GM12892 (cell line): Measurements from ENCODE around the gene GTPBP10.

Experiments
- DNase-seq: peaks from one replicate; pipeline ENCODE4 v3.0.0; 2011; ENCODE audit not compliant: insufficient read length
- FAIRE-seq: peaks from 2 replicates; lab custom pipeline; 2011; peaks lifted over from hg19 to GRCh38; lab: Jason Lieb, UNC
- POLR2A ChIP-seq: IDR thresholded peaks from 2 replicates; pipeline ENCODE4 v1.6.1; 2011; ENCODE audit warnings: low read depth, low read length, control low read depth
- POLR2AphosphoS5 ChIP-seq: IDR thresholded peaks from 2 replicates; pipeline ENCODE4 v1.6.1; 2011; ENCODE audit warnings: low read depth, low read length, control low read depth
- TAF1 ChIP-seq: IDR thresholded peaks from 2 replicates; pipeline ENCODE4 v1.6.1; 2011; ENCODE audit warnings: low read depth, mild to moderate bottlenecking, control low read depth, low read length, borderline replicate concordance

Gene GTPBP10

DNA sequence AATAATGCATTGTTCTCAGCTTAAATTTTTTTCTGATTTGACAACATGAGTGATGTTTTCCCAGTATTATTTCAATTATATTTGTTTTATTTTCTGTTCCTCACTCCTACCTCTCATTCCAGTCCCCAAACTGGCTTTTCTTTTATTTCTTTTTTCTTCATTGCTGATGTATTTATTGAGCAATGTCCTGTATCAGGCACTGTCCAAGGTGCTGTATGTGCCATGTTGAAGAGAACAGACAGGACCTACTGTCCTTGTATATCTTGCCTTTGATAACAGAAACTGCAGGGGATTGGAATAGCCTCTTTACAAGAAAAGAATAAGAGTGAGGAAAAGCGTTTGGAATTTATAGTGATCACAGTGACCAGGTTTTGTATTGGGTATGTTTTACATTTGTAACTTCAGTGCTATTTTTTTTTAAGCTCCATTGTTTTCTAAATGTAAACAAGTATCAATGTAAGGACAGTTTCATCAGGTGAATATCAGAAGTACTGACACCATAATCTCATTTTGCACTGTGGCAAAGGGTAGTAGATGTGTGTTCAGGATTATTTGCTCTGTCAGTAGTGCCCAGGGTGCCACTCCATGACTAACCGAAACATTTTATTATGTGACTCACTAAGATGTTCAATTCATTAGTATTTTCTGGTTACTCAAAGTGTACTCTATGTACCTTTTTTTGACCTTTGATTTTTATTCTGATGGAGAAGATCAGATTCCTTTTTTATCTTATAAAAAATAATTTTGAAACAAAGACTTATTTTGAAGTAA is 41.1 kb downstream of the GTPBP10 start:
- FAIRE-seq (no peak), DNase-seq (no peak)
- no peak for TF ChIP-seq TAF1

DNA sequence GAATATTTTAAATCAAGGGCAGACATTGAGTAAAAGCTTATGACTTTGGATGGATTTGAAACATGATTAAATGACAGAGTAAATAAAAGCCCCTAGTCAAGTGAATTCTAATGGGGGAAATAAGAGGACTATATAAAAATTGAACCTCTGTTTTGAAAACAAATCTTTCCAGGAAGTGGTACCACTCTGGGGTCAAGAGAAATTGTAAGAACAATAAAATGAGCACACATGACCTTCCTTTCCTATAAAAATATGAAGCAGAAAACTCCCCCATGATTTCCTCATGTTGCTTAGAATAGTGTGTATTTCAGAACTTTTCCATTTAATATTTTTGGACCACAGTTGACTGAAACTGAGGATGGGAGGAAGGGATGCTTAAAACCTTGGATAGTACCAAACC is 44.4 kb downstream of the GTPBP10 start:
- DNase-seq (no peak), FAIRE-seq (no peak)
- no peak for TF ChIP-seq POLR2A
- no peak for TF ChIP-seq TAF1
- no peak for TF ChIP-seq POLR2AphosphoS5

DNA sequence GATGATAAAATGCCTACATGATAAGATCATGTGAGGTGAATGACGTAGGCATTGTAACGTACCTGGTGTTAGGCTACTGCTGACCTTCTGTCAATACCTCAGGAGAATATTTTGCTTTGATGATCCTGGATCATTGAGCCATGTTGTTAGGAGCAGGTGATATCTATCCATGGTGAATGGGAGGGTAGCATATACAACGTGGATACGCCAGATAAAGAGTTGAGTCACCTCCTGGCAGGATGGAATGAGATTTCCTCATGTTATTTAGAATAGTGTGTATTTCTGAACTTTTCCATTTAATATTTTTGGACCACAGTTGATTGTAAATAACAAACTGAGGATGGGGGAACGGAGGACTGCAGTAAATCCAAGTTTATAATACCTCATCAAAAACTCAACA is 45.0 kb downstream of the GTPBP10 start:
- no peak for TF ChIP-seq POLR2A
- no peak for TF ChIP-seq POLR2AphosphoS5
- no peak for TF ChIP-seq TAF1
- DNase-seq: no peak
- FAIRE-seq: no peak

DNA sequence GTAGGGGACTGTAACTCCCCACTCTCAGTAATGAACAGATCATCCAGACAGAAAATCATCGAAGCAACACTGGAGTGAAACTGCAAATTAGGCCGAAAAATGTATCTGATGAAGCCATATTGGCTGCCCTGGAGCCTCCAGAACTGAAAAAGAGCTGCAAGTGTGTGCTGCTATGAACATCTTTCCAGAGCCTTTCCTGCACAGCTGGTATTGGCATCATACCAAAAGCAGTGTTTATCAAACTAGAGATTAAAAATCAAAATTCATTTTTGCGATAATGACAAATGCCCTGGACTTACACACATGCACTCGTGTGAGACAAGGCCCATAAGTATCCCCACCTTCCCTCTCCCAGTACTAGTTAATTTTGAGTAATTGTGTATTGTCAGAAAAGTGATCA is 49.9 kb downstream of the GTPBP10 start:
- FAIRE-seq (no peak), DNase-seq (no peak)
- no peak for TF ChIP-seq POLR2A
- TF ChIP-seq POLR2AphosphoS5: no peak
- no peak for TF ChIP-seq TAF1

DNA sequence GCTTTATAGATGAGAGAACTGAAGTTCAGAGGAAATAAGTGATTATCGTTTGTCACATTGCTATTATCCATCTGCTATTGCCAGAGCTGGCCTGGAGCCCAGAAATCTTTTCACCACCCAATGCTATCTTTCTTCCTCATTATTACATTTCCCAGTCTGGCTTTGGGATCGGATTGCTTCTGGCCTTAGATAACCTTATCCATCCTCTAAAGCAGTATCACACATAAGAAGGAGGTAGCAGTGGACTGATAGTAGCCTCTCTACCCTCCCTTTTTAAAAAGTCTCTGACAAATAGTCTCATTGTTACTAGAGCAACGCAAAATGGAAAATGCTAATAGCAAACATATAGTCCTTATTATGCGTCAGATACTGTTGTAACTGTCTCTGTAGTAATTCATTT is 55.5 kb downstream of the GTPBP10 start:
- TF ChIP-seq POLR2A (no peak), POLR2AphosphoS5 (no peak), TAF1 (no peak)
- DNase-seq: no peak
- no peak for FAIRE-seq

DNA sequence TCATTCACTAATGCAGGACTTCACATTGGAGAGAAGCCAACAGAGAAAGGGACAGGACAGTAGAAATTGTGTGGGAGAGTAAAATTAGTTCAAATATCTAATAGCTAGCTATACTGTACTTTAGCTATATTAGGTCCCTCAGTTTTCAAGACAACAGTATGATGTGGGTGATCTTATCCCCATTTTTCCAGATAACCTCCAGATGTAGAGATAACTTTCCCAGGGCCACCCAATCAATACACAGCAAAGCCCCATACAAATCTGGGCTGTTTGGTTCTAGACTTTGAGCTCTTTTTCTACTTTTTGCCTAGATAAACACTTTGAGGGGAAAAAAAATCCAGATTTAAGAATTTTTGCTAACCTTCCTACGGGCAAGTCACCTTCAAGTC is 56.3 kb downstream of the GTPBP10 start:
- no peak for TF ChIP-seq TAF1
- TF ChIP-seq POLR2A: no peak
- no peak for TF ChIP-seq POLR2AphosphoS5
- DNase-seq (no peak), FAIRE-seq (no peak)

DNA sequence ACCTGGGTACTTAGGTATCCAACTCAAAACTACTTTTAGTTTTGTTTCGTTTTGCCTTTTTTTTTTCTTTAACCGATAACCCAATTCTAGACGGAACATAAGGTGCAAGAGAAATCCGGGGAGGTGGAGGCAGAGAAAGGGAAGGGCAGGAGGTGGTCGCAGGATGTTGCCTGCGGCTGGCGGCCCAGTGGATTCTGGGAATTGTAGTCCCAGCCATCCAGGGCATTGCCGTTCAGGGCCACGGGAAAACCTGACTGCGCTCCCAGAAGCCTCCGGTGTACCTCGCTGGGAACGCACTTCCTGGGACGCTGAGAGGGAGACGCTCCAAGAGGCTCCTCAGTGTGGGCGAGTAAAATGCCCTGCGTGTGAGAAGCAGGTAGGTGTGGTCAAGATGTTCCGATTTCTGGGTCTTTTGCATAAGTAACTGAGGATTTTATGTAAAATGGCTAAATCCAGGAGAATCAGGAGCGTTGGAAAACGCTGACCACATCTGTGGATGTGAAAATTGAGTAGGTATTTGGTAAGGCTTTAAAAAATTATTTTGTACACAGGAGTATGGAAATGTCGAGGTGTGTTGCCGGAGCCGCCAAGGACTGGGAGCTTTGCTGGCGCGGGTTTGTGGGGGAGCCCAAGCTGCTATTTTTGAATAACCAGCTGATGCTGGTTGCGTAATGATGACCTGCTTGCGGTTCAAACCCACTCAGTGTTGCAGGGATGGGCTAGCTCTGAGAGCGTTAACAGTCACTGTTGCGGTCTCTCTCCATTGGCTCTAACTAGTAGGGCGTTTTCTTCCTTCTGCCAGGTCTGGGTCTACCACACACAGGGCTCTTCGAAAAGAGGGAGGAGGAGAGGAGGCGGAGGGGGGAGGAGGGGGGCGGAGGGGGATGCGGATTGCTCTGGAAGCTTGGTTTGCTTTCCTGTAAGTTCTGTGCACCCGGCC is 56.9 kb downstream of the GTPBP10 start, which contains the start of gene CLDN12:
CLDN12 (plus strand) TSS at position 288 of the 940 bp plus-strand sequence. CDS start 9,216 bp downstream, outside the sequence.
- DNase-seq (peak; percentile 31), FAIRE-seq (peak; percentile 93)
- TF ChIP-seq TAF1 (peak; percentile 46; the same call in 1 of the 2 replicates), POLR2A (peak; percentile 62), POLR2AphosphoS5 (peak; percentile 57; the same call in 1 of the 2 replicates)

DNA sequence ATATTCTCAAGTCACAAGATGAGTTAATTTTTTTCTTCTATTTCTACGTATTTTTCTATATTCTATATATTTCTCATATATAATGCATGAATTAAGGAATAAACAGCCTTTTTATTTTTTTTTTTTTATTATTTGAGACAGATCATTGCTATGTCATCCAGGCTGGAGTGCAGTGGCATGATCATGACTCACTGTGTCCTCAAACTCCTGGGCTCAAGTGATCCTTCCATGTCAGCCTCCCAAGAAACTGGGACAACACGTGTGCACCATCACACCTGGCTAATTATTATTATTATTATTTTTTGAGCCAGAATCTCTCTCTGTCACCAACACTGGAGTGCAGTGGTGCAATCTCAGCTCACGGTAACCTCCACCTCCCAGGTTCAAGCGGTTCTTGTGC is 58.3 kb downstream of the GTPBP10 start:
- DNase-seq: no peak
- no peak for FAIRE-seq
- no peak for TF ChIP-seq POLR2A
- TF ChIP-seq POLR2AphosphoS5: no peak
- TF ChIP-seq TAF1: no peak

DNA sequence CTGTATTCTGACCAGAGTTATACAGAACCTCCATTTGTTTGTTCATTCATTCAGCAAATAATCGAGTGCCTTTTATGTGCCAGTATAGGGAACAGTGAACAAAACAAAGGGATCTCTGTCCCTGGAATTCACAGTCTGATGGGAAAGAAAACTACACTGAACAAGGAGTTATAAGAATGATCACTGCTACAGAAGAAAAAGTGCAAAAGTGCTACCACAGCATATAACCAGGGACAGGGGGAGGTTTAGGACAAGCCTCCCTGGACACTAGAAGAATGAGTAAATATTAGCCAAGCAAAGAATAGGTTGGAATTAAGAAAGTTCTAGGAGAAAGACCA is 60.9 kb downstream of the GTPBP10 start:
- DNase-seq: no peak

DNA sequence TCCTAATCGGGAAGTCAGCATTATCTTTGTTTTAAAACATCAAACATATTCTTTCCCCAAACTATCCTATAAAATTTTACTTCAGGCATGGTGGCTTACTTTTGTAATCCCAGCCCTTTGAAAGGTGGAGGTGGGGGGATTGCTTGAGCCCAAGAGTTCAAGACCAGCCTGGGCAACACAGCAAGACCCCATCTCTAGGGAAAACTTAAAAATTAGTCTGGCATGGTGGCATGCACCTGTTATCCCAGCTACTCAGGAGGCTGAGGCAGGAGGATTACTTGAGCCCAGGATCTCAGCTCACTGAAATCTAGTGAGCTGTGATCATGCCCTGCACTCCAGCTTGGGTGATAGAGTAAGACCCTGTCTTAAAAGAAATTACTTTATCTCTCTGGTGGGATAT is 61.6 kb downstream of the GTPBP10 start:
- no peak for TF ChIP-seq TAF1
- TF ChIP-seq POLR2A: no peak
- no peak for TF ChIP-seq POLR2AphosphoS5
- no peak for DNase-seq
- FAIRE-seq: no peak

More for the DNA sequence above, 60.9 kb downstream of the GTPBP10 start:
- TF ChIP-seq POLR2A (no peak), POLR2AphosphoS5 (no peak), TAF1 (no peak)
- FAIRE-seq: no peak

DNA sequence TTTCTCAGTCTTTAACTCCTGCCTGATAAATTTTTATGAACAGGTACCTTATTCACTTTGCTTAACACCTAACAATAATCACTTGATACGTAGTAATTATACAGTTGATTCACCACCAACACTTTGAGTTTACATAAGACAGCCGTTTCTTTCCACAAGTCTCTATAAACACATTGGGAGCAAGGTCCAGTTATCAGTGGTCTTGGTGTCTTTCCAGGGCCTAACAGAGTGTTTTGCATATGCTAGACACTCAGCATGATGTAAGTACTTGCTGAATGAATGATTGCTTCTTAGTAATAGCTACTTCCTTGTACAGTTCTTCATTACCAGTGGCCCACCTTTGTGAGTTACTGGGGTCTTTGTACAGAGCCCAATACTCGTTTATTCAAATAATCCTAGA is 63.2 kb downstream of the GTPBP10 start:
- FAIRE-seq: no peak
- TF ChIP-seq POLR2A (no peak), POLR2AphosphoS5 (no peak)

DNA sequence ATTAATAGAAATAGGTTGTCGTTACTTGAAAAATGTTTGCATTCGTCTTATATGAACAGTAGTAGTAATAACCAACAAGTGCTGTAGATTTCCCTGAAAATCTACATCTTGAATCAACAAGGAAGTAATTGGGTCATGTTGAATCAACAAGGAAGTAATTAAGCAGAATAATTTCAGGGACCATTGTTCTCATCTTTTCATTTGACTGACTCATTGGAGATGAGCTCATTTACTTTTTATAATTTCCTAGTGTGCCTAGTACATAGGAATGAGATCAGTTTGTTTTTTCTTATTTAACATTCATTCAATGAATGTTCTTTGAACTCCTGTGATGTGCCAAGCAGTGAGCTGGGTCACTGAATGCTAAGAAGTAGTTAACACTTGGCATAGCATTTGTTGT is 65.0 kb downstream of the GTPBP10 start:
- DNase-seq: no peak
- TF ChIP-seq POLR2A (no peak), POLR2AphosphoS5 (no peak), TAF1 (no peak)
- FAIRE-seq: no peak

More for the DNA sequence above, 63.2 kb downstream of the GTPBP10 start:
- DNase-seq: no peak
